ENCODE data around the gene LONP2. TPM values are rescaled to one million over a fixed set of nuclear protein-coding genes. Genes with fewer than 3 reads are reported as not detected.

LONP2 gene
- total and polyA plus RNA-seq, 7 experiments from 2014 or later, result 37.8 to 124 (median 81.5) TPM

DNA sequence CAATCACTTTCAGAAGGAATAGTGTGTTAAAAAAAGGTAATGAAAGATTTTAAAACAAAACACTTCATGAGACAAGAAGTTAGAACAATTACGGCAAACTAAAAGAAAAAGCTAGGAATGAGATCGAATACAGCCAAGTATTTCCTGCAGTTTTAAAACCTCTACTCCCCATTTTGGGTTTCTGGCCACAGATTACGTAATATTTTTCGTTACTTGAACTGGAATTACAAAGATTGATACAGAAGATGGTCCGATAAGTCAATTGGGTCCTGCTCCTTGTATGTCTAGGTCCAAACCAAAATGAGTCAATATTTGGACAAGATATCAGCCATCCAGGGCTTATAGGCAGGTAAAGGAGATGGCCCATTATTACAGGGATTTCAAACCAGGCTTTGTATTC lies 88.9 kb downstream of the LONP2 start:
- peaks cover 4 to 36% (median 24%) of the 10 kb centered on the region in 7 donors for H3K4me1 Mint-ChIP-seq
- ATAC-seq, result no peak
- Histone ChIP-seq H3K36me3 (ENCODE audit: control insufficient read depth in 2 of 3, insufficient read depth in 3 of 3, low read length in 3 of 3) (peaks cover 0 to 29% (median 12%) of the 10 kb centered on the region in 3 experiments), H3K4me3 (ENCODE audit: low read length) (no peak overlapping the region), H3K27me3 (ENCODE audit: control insufficient read depth in 2 of 2, insufficient read depth in 2 of 2, low read length in 2 of 2) (no peaks in the 10 kb centered on the region), H3K4me1 (ENCODE audit: control insufficient read depth in 2 of 2, insufficient read depth in 2 of 2, low read length in 2 of 2) (no peaks in the 10 kb centered on the region), H3K9me3 (ENCODE audit: control insufficient read depth in 2 of 3, low read length in 3 of 3) (no peaks in the 10 kb centered on the region), H3K27ac (ENCODE audit: low read depth, low read length) (no peak overlapping the region)
- ChIA-PET POLR2A (interaction anchor here (0.6 to 0.7 kb wide), 2 partner anchors 15 to 1502 kb away, joined by 3 read pairs; partner anchors contain the start of gene C16orf87), CTCF (no interaction called here)
- no peak overlapping the region for H3K4me3 Mint-ChIP-seq
- no peak overlapping the region for H3K27ac Mint-ChIP-seq
- H3K9me3 Mint-ChIP-seq, result no peaks in the 10 kb centered on the region
- DNase-seq, result no peak
- no peaks in the 10 kb centered on the region for H3K27me3 Mint-ChIP-seq
- intact Hi-C loops (cut with micrococcal nuclease), result no loop called here
- peaks cover 4 to 45% (median 16%) of the 10 kb centered on the region in 5 donors for H3K36me3 Mint-ChIP-seq

DNA sequence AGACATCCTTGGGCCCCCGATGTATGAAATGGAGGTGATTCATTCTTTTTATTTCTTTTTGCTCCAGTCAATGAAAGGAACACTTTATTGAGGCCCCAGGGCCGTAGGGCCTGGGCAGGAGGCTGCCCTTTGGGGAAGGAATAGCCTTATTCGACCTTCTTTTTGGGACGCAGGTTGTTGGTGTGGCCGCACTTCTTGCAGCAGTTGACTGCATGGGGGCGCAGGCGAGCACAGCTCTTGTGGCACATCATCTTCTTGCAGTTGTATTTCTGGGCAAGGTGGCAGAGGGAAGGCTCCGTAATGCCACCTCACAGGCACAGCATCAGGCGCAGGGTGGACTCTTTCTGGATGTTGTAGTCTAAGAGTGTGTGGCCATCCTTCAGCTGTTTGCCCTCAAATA lies 90.2 kb downstream of the LONP2 start:
- CTCF ChIA-PET, result interaction anchor here (0.6 kb wide), 1 partner anchor 12 kb away, joined by 4 read pairs; no protein-coding TSS in a partner anchor
- H3K4me3 ChIP-seq (ENCODE audit: low read length), result no peak overlapping the region
- POLR2A ChIA-PET, result no interaction called here
- H3K36me3 ChIP-seq (ENCODE audit: control insufficient read depth in 2 of 3, insufficient read depth in 3 of 3, low read length in 3 of 3), result peaks cover 0 to 34% (median 12%) of the 10 kb centered on the region in 3 experiments
- ATAC-seq (no peak), DNase-seq (no peak)
- H3K27me3 ChIP-seq (ENCODE audit: control insufficient read depth in 2 of 2, insufficient read depth in 2 of 2, low read length in 2 of 2), result no peaks in the 10 kb centered on the region
- no peaks in the 10 kb centered on the region for H3K9me3 Mint-ChIP-seq
- H3K27ac ChIP-seq (ENCODE audit: low read depth, low read length), result no peak overlapping the region
- H3K9me3 ChIP-seq (ENCODE audit: control insufficient read depth in 2 of 3, low read length in 3 of 3), result no peaks in the 10 kb centered on the region
- intact Hi-C loops (cut with micrococcal nuclease), result no loop called here
- H3K27me3 Mint-ChIP-seq, result no peaks in the 10 kb centered on the region
- peak overlapping the region in 1 of 9 donors; percentile 62 for H3K27ac Mint-ChIP-seq
- H3K4me1 ChIP-seq (ENCODE audit: control insufficient read depth in 2 of 2, insufficient read depth in 2 of 2, low read length in 2 of 2), result no peaks in the 10 kb centered on the region
- H3K36me3 Mint-ChIP-seq, result peaks cover 9 to 51% (median 22%) of the 10 kb centered on the region in 5 donors
- no peak overlapping the region for H3K4me3 Mint-ChIP-seq
- peaks cover 7 to 43% (median 29%) of the 10 kb centered on the region in 7 donors for H3K4me1 Mint-ChIP-seq

DNA sequence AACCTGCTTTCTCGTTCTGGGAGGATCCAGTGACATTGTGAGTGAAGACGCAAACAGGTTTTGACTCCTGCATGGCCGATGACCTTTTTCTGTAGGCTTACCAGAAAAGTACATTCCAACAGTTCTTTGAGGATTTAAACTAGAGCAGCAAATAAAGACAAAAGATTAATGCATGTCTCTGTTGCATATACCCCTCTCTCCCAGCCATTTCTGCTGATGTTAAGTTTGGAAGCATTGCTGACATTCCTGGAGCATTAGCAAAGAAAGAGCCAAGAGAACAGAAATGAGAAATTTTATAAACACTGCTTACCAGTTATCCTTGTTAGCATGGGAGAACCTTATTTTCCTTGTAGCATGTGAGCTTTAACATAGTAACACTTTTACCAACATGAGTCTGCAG lies 91.9 kb downstream of the LONP2 start:
- peaks cover 9 to 60% (median 33%) of the 10 kb centered on the region in 5 donors for H3K36me3 Mint-ChIP-seq
- intact Hi-C loops (cut with micrococcal nuclease), result no loop called here

DNA sequence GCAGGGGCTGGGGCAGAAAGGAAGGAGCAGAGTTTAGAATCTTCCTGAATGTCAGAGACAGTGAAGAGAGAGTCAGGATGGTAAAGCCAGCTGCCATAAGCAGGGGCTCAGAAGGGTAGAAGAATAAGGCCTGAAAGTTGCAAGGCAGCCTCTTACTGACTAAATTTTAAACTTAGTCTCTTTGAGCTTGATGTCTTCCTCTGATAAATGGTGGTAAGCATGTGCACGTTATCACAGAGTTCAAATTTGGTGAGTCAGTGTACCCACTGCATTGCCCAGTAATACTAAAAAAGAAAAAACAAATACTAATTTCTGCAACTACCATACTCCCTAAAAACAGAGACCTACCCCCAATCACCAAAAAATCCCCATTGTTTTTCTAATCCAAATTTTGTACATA lies 96.0 kb downstream of the LONP2 start:
- intact Hi-C loops (cut with micrococcal nuclease), result no loop called here
- CTCF ChIA-PET, result no interaction called here
- peak overlapping the region; percentile 19 to 79 (median 67) for H3K27ac Mint-ChIP-seq
- DNase-seq (no peak), ATAC-seq (no peak)
- Histone ChIP-seq H3K4me3 (ENCODE audit: low read length) (no peak overlapping the region), H3K4me1 (ENCODE audit: control insufficient read depth in 2 of 2, insufficient read depth in 2 of 2, low read length in 2 of 2) (no peaks in the 10 kb centered on the region), H3K36me3 (ENCODE audit: control insufficient read depth in 2 of 3, insufficient read depth in 3 of 3, low read length in 3 of 3) (peaks cover 0 to 58% (median 4%) of the 10 kb centered on the region in 3 experiments), H3K9me3 (ENCODE audit: control insufficient read depth in 2 of 3, low read length in 3 of 3) (no peaks in the 10 kb centered on the region), H3K27me3 (ENCODE audit: control insufficient read depth in 2 of 2, insufficient read depth in 2 of 2, low read length in 2 of 2) (no peaks in the 10 kb centered on the region), H3K27ac (ENCODE audit: low read depth, low read length) (no peak overlapping the region)
- H3K27me3 Mint-ChIP-seq, result no peaks in the 10 kb centered on the region
- no peaks in the 10 kb centered on the region for H3K9me3 Mint-ChIP-seq
- H3K4me1 Mint-ChIP-seq, result peaks cover 2 to 24% (median 15%) of the 10 kb centered on the region in 7 donors
- no peak overlapping the region for H3K4me3 Mint-ChIP-seq
- POLR2A ChIA-PET, result no interaction called here
- peaks cover 5 to 67% (median 42%) of the 10 kb centered on the region in 5 donors for H3K36me3 Mint-ChIP-seq

More for the DNA sequence above, 91.9 kb downstream of the LONP2 start:
- ATAC-seq (no peak), DNase-seq (no peak)
- Mint-ChIP-seq H3K27ac (peak overlapping the region in 2 of 9 donors; percentile 42 to 48), H3K4me3 (no peak overlapping the region), H3K9me3 (no peaks in the 10 kb centered on the region), H3K27me3 (no peaks in the 10 kb centered on the region), H3K4me1 (peaks cover 6 to 30% (median 19%) of the 10 kb centered on the region in 7 donors)
- Histone ChIP-seq H3K4me1 (ENCODE audit: control insufficient read depth in 2 of 2, insufficient read depth in 2 of 2, low read length in 2 of 2) (no peaks in the 10 kb centered on the region), H3K4me3 (ENCODE audit: low read length) (no peak overlapping the region), H3K27ac (ENCODE audit: low read depth, low read length) (no peak overlapping the region), H3K36me3 (ENCODE audit: control insufficient read depth in 2 of 3, insufficient read depth in 3 of 3, low read length in 3 of 3) (peaks cover 0 to 50% (median 12%) of the 10 kb centered on the region in 3 experiments), H3K27me3 (ENCODE audit: control insufficient read depth in 2 of 2, insufficient read depth in 2 of 2, low read length in 2 of 2) (no peaks in the 10 kb centered on the region), H3K9me3 (ENCODE audit: control insufficient read depth in 2 of 3, low read length in 3 of 3) (no peaks in the 10 kb centered on the region)
- ChIA-PET CTCF (interaction anchor here (1.0 kb wide), 1 partner anchor 287 kb away, joined by 4 read pairs; no protein-coding TSS in a partner anchor), POLR2A (no interaction called here)

DNA sequence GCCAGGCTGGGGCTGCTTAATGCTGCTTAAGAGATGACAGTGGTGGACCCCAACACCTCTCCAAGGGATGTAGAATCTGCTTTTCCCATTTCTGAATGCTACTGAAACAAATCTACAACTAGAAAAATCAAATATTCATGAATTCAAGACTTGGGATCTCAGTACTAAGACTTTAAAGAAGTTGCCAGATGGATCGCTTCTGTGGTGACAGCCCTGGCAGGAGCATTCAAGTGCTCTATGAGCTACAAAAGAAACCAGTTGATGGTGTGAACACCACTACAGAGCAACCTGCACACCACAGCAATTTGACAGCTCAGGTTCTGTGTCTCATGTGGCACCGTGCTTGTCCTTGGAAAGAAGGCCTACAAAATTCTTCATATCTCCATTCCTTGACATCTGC lies 98.5 kb downstream of the LONP2 start:
- CTCF ChIA-PET, result no interaction called here
- H3K27me3 Mint-ChIP-seq, result no peaks in the 10 kb centered on the region

DNA sequence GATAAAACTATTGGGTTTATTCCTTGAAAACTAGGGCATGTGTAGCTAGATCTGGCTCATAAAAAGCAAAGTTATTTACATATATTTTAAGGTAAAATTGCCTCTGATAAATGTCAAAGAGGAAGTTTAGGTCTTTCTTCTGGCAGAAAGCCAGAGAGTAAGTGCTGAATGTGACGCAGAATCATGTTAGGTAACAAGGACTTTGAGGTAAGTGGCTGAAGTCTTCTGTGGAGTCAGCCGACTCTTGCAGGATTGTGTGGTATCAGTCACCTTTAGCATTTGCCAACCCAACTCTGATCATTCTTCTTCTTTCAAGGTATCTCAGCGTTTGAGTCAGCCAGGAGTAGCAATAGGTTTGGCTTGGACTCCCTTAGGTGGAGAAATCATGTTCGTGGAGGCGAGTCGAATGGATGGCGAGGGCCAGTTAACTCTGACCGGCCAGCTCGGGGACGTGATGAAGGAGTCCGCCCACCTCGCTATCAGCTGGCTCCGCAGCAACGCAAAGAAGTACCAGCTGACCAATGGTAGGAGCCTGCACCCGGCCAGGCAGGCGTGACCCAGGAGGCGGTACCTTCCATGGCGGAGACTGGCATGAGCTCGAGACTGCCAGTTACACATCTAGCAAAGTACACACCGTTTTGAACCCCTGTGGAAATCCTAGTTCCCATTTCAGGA lies 103.2 kb downstream of the LONP2 start:
- peak; percentile 63 for ATAC-seq

More for the DNA sequence above, 98.5 kb downstream of the LONP2 start:
- Histone ChIP-seq H3K9me3 (ENCODE audit: control insufficient read depth in 2 of 3, low read length in 3 of 3) (no peaks in the 10 kb centered on the region), H3K4me3 (ENCODE audit: low read length) (no peak overlapping the region), H3K36me3 (ENCODE audit: control insufficient read depth in 2 of 3, insufficient read depth in 3 of 3, low read length in 3 of 3) (peaks cover 0 to 45% (median under 1%) of the 10 kb centered on the region in 3 experiments), H3K27me3 (ENCODE audit: control insufficient read depth in 2 of 2, insufficient read depth in 2 of 2, low read length in 2 of 2) (no peaks in the 10 kb centered on the region), H3K27ac (ENCODE audit: low read depth, low read length) (no peak overlapping the region), H3K4me1 (ENCODE audit: control insufficient read depth in 2 of 2, insufficient read depth in 2 of 2, low read length in 2 of 2) (no peaks in the 10 kb centered on the region)
- POLR2A ChIA-PET, result interaction anchor here (1.0 kb wide), 1 partner anchor 29 kb away, joined by 3 read pairs; no protein-coding TSS in a partner anchor
- intact Hi-C loops (cut with micrococcal nuclease), result no loop called here
- ATAC-seq (no peak), DNase-seq (no peak)
- peak overlapping the region in 6 of 9 donors; percentile 25 to 67 (median 47) for H3K27ac Mint-ChIP-seq
- H3K9me3 Mint-ChIP-seq, result no peaks in the 10 kb centered on the region
- H3K4me1 Mint-ChIP-seq, result peaks cover 2 to 41% (median 20%) of the 10 kb centered on the region in 7 donors
- peaks cover 4 to 52% (median 32%) of the 10 kb centered on the region in 5 donors for H3K36me3 Mint-ChIP-seq
- H3K4me3 Mint-ChIP-seq, result no peak overlapping the region

More for the DNA sequence above, 103.2 kb downstream of the LONP2 start:
- peak overlapping the region; percentile 19 for H3K27ac ChIP-seq (ENCODE audit: low read depth, low read length)
- intact Hi-C loops (cut with micrococcal nuclease), result no loop called here
- ChIA-PET POLR2A (interaction anchor here (0.6 kb wide), 1 partner anchor 19 kb away, joined by 4 read pairs; no protein-coding TSS in a partner anchor), CTCF (interaction anchor here (1.3 to 2.0 kb wide), 2 partner anchors 276 to 283 kb away, joined by 4 to 7 read pairs; no protein-coding TSS in a partner anchor)
- no peak overlapping the region for H3K4me3 ChIP-seq (ENCODE audit: low read length)
- Mint-ChIP-seq H3K9me3 (no peaks in the 10 kb centered on the region), H3K27me3 (no peaks in the 10 kb centered on the region), H3K4me1 (peaks cover 0 to 24% (median 13%) of the 10 kb centered on the region in 7 donors), H3K4me3 (no peak overlapping the region), H3K27ac (peak overlapping the region; percentile 5 to 92 (median 79)), H3K36me3 (peaks cover 0 to 38% (median 19%) of the 10 kb centered on the region in 5 donors)
- DNase-seq, result peak in 7 of 9 donors; percentile 37 to 63 (median 39)
- H3K36me3 ChIP-seq (ENCODE audit: control insufficient read depth in 2 of 3, insufficient read depth in 3 of 3, low read length in 3 of 3), result peaks cover 0 to 47% (median under 1%) of the 10 kb centered on the region in 3 experiments
- H3K4me1 ChIP-seq (ENCODE audit: control insufficient read depth in 2 of 2, insufficient read depth in 2 of 2, low read length in 2 of 2), result no peaks in the 10 kb centered on the region
- H3K27me3 ChIP-seq (ENCODE audit: control insufficient read depth in 2 of 2, insufficient read depth in 2 of 2, low read length in 2 of 2), result no peaks in the 10 kb centered on the region
- no peaks in the 10 kb centered on the region for H3K9me3 ChIP-seq (ENCODE audit: control insufficient read depth in 2 of 3, low read length in 3 of 3)

Measured in naive thymus-derived CD4-positive, alpha-beta T cell (primary cell).